DMS53 treated with DMSO at 0.1 percent for 48 hours (cell line): ENCODE results near the gene RAB10.
A peak's percentile ranks its signal among the peaks of the same experiment; 100 is the strongest.
"Not testable (repeated sequence)": the region's sequence is repeated elsewhere in the genome, so short reads cannot be mapped to it uniquely, and the experiment has no call there.

Experiments used
- DNase-seq: peaks from one replicate; lab custom pipeline; 2025; ENCODE audit not compliant: unreplicated experiment; lab: John Stamatoyannopoulos, UW

RAB10 gene

GRCh38 chr2:26144953-26145680 lies 111.2 kb downstream of the RAB10 start:
- DNase-seq: peak; percentile 43

DNA sequence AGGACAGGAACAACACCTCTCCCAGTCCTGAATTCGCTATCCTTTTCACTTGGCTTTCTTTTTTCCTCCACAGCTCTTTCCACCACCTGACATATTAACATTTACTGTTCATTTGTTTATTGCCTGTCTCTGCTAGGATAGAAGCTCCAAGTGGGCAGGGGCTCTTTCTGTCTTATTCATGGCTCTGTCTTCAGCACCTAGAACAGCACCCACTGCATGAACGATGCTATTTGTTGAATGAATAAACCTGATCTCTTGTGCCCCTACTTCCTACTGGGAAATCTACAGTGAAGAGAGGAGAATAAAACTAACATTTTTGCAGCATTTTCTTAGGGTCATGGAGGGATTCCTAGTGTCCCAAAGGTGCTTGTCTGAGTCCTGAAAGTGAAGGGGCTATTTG lies 114.6 kb downstream of the RAB10 start:
- DNase-seq: no peak

DNA sequence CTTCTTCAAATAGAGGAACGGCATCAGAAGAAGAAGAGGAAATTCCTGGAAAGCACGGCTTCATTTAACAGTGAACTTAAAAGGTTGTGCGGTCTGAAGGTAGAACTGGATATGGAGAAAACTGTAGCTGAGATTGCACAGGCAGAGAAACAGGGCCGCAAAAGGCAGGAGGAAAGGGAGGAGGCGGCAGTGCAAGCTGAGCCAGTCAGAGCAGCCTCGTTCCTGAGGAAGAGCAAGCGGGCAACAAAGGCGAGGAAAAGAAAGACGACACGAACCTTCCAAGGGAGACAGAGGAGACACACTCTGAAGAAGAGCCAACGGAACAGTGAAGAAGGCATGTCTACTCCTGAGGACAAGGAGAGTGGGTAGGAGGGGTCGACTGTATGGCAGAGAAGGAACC lies 116.4 kb downstream of the RAB10 start:
- no peak for DNase-seq

GRCh38 chr2:26157580-26157979 lies 123.7 kb downstream of the RAB10 start:
- DNase-seq: no peak

DNA sequence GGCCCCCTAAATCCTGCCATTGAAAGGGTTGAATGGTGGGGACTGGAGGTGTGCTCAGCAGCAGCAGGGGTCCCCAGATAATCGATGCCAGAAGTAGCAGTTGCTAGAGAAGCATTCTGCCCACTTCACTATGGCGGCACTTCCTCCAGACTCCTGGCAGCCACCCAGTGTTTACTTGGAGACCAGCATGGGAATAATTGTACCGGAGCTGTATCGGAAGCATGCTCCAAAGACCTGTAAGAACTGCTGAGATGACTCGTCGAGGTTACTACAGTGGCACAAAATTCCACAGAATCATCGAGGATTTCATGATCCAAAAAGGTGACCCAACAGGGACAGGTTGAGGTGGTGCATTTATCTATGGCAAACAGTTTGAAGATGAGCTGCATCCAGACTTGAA lies 128.0 kb downstream of the RAB10 start:
- DNase-seq: no peak

DNA sequence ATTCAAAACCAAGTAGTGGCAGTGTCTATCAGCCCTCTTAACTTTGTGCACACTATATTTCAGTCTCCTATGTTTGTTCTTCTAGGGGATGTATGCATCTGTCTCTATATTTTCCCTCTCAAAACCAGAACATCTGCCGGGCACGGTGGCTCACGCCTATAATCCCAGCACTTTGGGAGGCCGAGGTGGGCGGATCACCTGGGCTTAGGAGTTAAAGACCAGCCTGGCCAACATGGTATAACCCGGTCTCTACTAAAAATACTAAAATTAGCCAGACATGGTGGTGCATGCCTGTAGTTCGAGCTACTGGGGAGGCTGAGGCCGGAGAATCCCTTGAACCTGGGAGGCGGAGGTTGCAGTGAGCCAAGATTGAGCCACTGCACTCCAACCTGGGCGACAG lies 129.1 kb downstream of the RAB10 start:
- no peak for DNase-seq

DNA sequence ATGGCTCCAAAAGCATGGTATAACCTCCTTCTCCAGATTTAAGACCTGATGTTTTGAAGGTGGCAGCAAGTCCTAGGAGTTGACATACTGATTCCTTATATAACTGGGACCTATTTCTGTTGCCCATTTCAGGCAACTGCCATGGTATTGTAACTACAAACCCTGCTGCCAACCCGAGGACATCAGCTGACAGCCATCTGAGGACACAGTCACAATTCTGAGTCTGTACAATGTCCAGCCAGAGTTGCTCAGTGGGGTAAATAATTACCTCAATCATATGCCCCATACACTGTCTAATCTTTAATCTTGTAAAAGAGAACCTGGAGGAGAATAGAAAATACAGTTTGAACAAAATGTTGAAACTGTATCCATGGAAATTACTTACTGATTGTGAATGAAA lies 130.3 kb downstream of the RAB10 start:
- no peak for DNase-seq

GRCh38 chr2:26164641-26165211 lies 130.8 kb downstream of the RAB10 start:
- DNase-seq: no peak

- DNase-seq: no peak
Measured at GRCh38 chr2:26165403-26165802, 131.5 kb downstream of the RAB10 start.

DNA sequence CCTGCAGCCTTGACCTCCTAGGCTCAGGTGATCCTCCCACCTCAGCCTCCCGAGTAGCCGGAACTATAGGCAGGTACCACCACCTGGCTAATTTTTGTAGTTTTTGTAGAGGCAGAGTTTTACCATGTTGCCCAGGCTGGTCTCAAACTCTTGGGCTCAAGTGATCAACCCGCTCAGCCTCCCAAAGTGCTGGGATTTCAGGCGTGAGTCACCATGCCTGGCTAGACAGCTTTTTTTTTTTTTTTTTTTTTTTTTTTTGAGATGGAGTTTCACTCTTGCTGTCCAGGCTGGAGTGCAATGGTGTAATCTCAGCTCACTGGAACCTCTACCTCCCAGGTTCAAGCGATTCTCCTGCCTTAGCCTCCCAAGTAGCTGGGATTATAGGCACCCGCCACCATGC lies 132.7 kb downstream of the RAB10 start:
- not testable (repeated sequence) for DNase-seq

GRCh38 chr2:26168785-26169184 lies 134.9 kb downstream of the RAB10 start:
- no peak for DNase-seq

DNA sequence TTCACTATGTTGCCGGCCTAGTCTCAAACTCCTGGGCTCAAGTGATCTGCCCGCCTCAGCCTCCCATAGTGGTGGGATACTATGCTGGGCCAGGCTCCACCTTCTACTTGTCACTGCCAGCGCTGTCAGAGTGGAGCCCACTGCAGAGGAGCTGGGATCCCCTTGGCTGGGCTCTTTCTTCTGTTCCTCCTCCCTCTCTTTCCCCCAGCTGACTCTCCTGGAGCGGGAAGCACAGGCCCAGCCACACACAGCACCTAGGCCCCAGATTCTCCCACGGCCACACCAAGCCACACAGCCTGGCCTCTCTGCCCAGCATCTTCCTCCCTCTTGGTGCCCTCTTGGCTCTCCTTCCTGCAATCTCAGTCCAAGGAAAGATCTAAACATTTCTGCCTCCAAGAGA lies 135.3 kb downstream of the RAB10 start:
- no peak for DNase-seq

- DNase-seq: no peak
Measured at GRCh38 chr2:26169681-26170414, 136.0 kb downstream of the RAB10 start.

DNA sequence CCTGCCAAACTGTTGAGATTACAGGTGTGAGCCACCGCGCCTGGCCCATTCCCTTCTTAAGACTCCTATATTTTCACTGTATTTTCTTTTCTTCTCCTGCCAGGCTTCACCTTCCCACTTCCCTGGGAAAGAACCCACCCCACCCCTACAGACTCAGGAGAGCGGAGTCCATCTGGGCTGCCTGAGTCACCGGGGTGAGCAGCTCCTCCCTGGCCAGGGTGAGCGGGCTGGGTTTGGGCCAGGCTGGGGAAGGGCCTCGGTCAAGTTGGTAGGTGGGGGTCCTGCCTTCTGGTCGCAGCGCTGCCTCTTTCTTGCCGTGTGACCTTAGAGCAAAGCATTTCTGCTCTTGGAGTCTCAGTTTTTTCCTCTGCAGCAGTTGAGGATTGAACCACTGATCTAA lies 136.9 kb downstream of the RAB10 start:
- no peak for DNase-seq

GRCh38 chr2:26172189-26172870 lies 138.4 kb downstream of the RAB10 start:
- DNase-seq: no peak

GRCh38 chr2:26172871-26173775 lies 139.2 kb downstream of the RAB10 start, which contains the start of gene GAREM2:
TSS of gene GAREM2 (plus strand) at chr2:26173088. CDS start at chr2:26173221, 133 bp downstream.
- DNase-seq: no peak

DNA sequence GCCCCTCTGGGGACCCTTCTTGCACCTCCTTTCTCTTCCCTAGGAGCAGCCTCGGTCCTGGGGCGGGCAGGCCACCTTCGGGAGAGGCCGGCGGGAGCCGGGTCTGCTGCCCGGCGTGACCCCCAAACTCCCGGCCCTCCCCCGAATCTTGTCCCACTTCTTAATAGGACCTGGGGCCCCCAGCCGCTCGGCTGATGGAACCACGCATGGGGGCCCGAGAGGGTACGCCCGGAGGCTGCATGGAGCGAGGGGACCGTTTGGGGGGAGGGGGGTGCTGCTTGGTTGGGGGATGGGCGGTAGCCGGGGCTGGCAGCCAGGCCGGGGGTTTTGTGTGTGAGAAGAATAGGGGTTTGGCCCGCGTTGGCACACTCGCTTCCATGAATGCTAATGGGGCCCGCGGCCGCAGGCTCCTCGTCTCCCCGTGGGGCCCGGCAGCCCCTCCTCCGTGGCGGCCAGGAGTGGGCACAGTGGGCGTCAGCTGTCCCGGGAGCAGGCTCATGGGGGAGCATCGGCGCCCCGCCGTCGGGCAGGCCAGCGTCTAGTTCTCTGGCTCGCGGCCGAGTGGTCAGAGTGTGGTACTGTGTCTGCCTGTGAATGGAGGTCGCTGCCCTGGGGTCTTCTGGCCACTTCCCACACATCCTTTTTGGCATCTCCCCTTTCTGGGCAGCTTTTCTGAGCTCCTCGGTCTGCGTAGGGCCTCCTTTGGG lies 140.0 kb downstream of the RAB10 start:
- DNase-seq: no peak

- DNase-seq: no peak
Measured at GRCh38 chr2:26174691-26175465, 141.0 kb downstream of the RAB10 start.
